IMR-90 (cell line): ENCODE measurements around the gene CLEC2B. TPM values are rescaled to one million over a fixed set of nuclear protein-coding genes. Genes with fewer than 3 reads are reported as not detected.

Experiments used
- ATAC-seq: fragments of 200-7000 bp; cut with Tn5 transposase; 2 replicates; pipeline ENCODE4 v1.9.1; 2020; ENCODE audit warnings: low read depth, mild to moderate bottlenecking, moderate library complexity
- BruUV-seq: library from RNA; stranded (reverse); fragments of 400-500 nt; replicated peaks from 2 replicates; lab custom pipeline; 2021; lab: Mats Ljungman, UMichigan
- CTCF ChIA-PET: fragments of 300-600 bp; formaldehyde crosslinking; extraction: SDS; loops from one replicate; lab custom pipeline; 2021; ENCODE audit warnings: antibody characterized with exemption; lab: Yijun Ruan, JAX
- POLR2A ChIA-PET: fragments of 300-600 bp; sonication (Branson Sonifier 250); formaldehyde crosslinking; loops from one replicate; lab custom pipeline; 2022; ENCODE audit warnings: antibody characterized with exemption; ENCODE audit not compliant: unreplicated experiment; lab: Charles Lee
- DNase-seq: peaks from one replicate; pipeline ENCODE4 v3.0.0; 2013
- H2AFZ ChIP-seq: replicated peaks from 2 replicates; pipeline ENCODE3; 2013; ENCODE audit warnings: low read length, mild to moderate bottlenecking; ENCODE audit not compliant: poor library complexity
- H2AK5ac ChIP-seq: 2 replicates; pipeline ENCODE4 v1.6.1; 2013; ENCODE audit warnings: low read depth, low read length, inconsistent platforms
- H2AK9ac ChIP-seq: replicated peaks from 2 replicates; pipeline ENCODE3; 2013; ENCODE audit warnings: mild to moderate bottlenecking, low read depth, low read length, moderate library complexity; ENCODE audit not compliant: poor library complexity
- H2BK120ac ChIP-seq: 2 replicates; pipeline ENCODE4 v1.6.1; 2013; ENCODE audit warnings: low read depth, low read length, inconsistent platforms
- H2BK15ac ChIP-seq: 3 replicates; pipeline ENCODE4 v1.6.1; 2013; ENCODE audit warnings: low read depth, low read length, inconsistent platforms
- H2BK20ac ChIP-seq: 2 replicates; pipeline ENCODE4 v1.6.1; 2013; ENCODE audit warnings: low read depth, mild to moderate bottlenecking, inconsistent platforms, low read length, moderate library complexity
- H2BK5ac ChIP-seq: 2 replicates; pipeline ENCODE4 v1.6.1; 2013; ENCODE audit warnings: mild to moderate bottlenecking, low read depth, low read length, inconsistent platforms; ENCODE audit not compliant: poor library complexity, severe bottlenecking
- H3K14ac ChIP-seq: replicated peaks from 2 replicates; pipeline ENCODE4 v1.6.1; 2013; ENCODE audit warnings: low read depth, low read length, inconsistent platforms
- H3K18ac ChIP-seq: 2 replicates; pipeline ENCODE4 v1.6.1; 2013; ENCODE audit warnings: low read depth, low read length, control low read depth
- H3K23ac ChIP-seq: 2 replicates; pipeline ENCODE4 v1.6.1; 2013; ENCODE audit warnings: low read depth, low read length, inconsistent platforms
- H3K27ac ChIP-seq: 2 replicates; pipeline ENCODE4 v1.5.1; 2013; ENCODE audit warnings: mild to moderate bottlenecking, control low read depth, low read length; ENCODE audit not compliant: insufficient read depth
- H3K27me3 ChIP-seq: 2 replicates; pipeline ENCODE4 v1.6.1; 2013; ENCODE audit warnings: low read length; ENCODE audit not compliant: control insufficient read depth, insufficient read depth
- H3K36me3 ChIP-seq: 2 replicates; pipeline ENCODE4 v1.6.1; 2013; ENCODE audit warnings: low read length, mixed read lengths; ENCODE audit not compliant: control insufficient read depth, insufficient read depth
- H3K4ac ChIP-seq: 2 replicates; pipeline ENCODE4 v1.6.1; 2013; ENCODE audit warnings: low read depth, low read length, inconsistent platforms
- H3K4me1 ChIP-seq: 2 replicates; pipeline ENCODE4 v1.6.1; 2013; ENCODE audit warnings: low read length, mixed read lengths; ENCODE audit not compliant: control insufficient read depth, insufficient read depth
- H3K4me2 ChIP-seq: 2 replicates; pipeline ENCODE4 v1.6.1; 2013; ENCODE audit warnings: low read depth, mild to moderate bottlenecking, control low read depth, low read length, moderate library complexity
- H3K4me3 ChIP-seq: 2 replicates; pipeline ENCODE4 v1.5.1; 2013; ENCODE audit warnings: low read depth, mild to moderate bottlenecking, control low read depth, low read length, moderate library complexity; ENCODE audit not compliant: insufficient read depth
- H3K56ac ChIP-seq: 2 replicates; pipeline ENCODE4 v1.6.1; 2013; ENCODE audit warnings: low read length, inconsistent platforms; ENCODE audit not compliant: insufficient read depth; ENCODE audit errors: extremely low read depth
- H3K79me1 ChIP-seq, 2 experiments: 2 replicates each; pipeline ENCODE4 v1.6.1; 2013; ENCODE audit warnings: low read length in 2 of 2, inconsistent platforms in 1 of 2, low read depth in 1 of 2
- H3K9ac ChIP-seq: 2 replicates; pipeline ENCODE4 v1.6.1; 2013; ENCODE audit warnings: low read depth, low read length, control low read depth
- H3K9me1 ChIP-seq: 2 replicates; pipeline ENCODE4 v1.6.1; 2013; ENCODE audit warnings: low read length, inconsistent platforms; ENCODE audit not compliant: insufficient read depth
- H3K9me3 ChIP-seq: 2 replicates; pipeline ENCODE4 v1.6.1; 2013; ENCODE audit warnings: low read length; ENCODE audit not compliant: control insufficient read depth, insufficient read depth
- H4K20me1 ChIP-seq: 2 replicates; pipeline ENCODE4 v1.6.1; 2013; ENCODE audit warnings: low read length, inconsistent platforms; ENCODE audit not compliant: insufficient read depth
- H4K5ac ChIP-seq: 2 replicates; pipeline ENCODE4 v1.6.1; 2013; ENCODE audit warnings: mild to moderate bottlenecking, low read depth, low read length, control low read depth
- H4K8ac ChIP-seq, 2 experiments: 2 replicates each; pipeline ENCODE4 v1.6.1; 2013; ENCODE audit warnings: low read depth in 2 of 2, low read length in 2 of 2, control low read depth in 1 of 2, inconsistent platforms in 1 of 2
- H4K91ac ChIP-seq: 2 replicates; pipeline ENCODE4 v1.6.1; 2013; ENCODE audit warnings: low read depth, low read length, inconsistent platforms; ENCODE audit not compliant: insufficient read depth
- BHLHE40 ChIP-seq: fragments of 150-350 bp; IDR thresholded peaks from 2 replicates; pipeline ENCODE4 v1.6.1; 2016; ENCODE audit warnings: mild to moderate bottlenecking, low read depth, low read length
- FOS ChIP-seq: fragments of 150-350 bp; IDR thresholded peaks from 2 replicates; pipeline ENCODE4 v1.6.1; 2016; ENCODE audit warnings: low read depth, low read length
- MAZ ChIP-seq: IDR thresholded peaks from 2 replicates; pipeline ENCODE4 v1.6.1; 2012; ENCODE audit warnings: low read depth, mild to moderate bottlenecking, low read length, improper control_type of control experiment, moderate library complexity, borderline replicate concordance
- NFE2L2 ChIP-seq: fragments of 150-350 bp; IDR thresholded peaks from 2 replicates; pipeline ENCODE4 v1.6.1; 2016; ENCODE audit warnings: low read depth, mild to moderate bottlenecking, low read length
- RAD21 ChIP-seq: IDR thresholded peaks from 2 replicates; pipeline ENCODE4 v1.6.1; 2012; ENCODE audit warnings: low read length, improper control_type of control experiment
- RCOR1 ChIP-seq: IDR thresholded peaks from 2 replicates; pipeline ENCODE4 v1.6.1; 2012; ENCODE audit warnings: mild to moderate bottlenecking, low read length, improper control_type of control experiment; ENCODE audit not compliant: insufficient replicate concordance
- RFX5 ChIP-seq: IDR thresholded peaks from 2 replicates; pipeline ENCODE4 v1.8.0; 2012; ENCODE audit warnings: low read depth, mild to moderate bottlenecking, low read length, moderate library complexity
- SMC3 ChIP-seq: fragments of 150-350 bp; IDR thresholded peaks from 2 replicates; pipeline ENCODE4 v1.6.1; 2016; ENCODE audit warnings: low read depth, mild to moderate bottlenecking, antibody characterized with exemption, low read length, moderate library complexity
- WGBS, 2 experiments: methylation state at CpG; one replicate each; pipeline versions ENCODE4 v1.1.5 to v1.1.7; 2013; ENCODE audit warnings: missing lambda C conversion rate in 2 of 2; ENCODE audit not compliant: insufficient read length in 1 of 2; ENCODE audit errors: extremely low coverage in 2 of 2; 5-methylcytosine and 5-hydroxymethylcytosine counted together
- dilution Hi-C: fragments of 300-500 bp; cut with HindIII; formaldehyde crosslinking; loops from one replicate; pipeline ENCODE4 v1.14.3; 2018; ENCODE audit warnings: low sequenced_read_pairs; ENCODE audit not compliant: unreplicated experiment
- in situ Hi-C: fragments of 300-500 bp; cut with MboI; formaldehyde crosslinking; loops from 3 replicates; pipeline ENCODE4 v1.14.3; 2019; ENCODE audit warnings: low sequenced_read_pairs, inconsistent platforms, mixed read lengths
- intact Hi-C: fragments of 100-400 bp; cut with micrococcal nuclease; formaldehyde crosslinking; loops from 2 replicates; pipeline ENCODE4 v1.10.0; 2022
- polyA plus RNA-seq, 3 experiments: library from polyadenylated mRNA; depleted of rRNA; stranded (reverse); fragments of >200 nt; gene quantifications; 2 replicates each; pipeline ENCODE4 v1.2.3, GENCODE V29; 2012; ENCODE audit warnings: low replicate concordance in 1 of 3
- total RNA-seq: library from RNA; depleted of rRNA; stranded (reverse); fragments of >200 nt; gene quantifications from 2 replicates; pipeline ENCODE4 v1.2.3, GENCODE V29; 2012
- TF ChIP-seq, protein P1 (sequence below): conservative IDR thresholded peaks from 2 replicates; pipeline ENCODE4 v1.5.1; 2012; ENCODE audit warnings: mild to moderate bottlenecking, low read depth, low read length, improper control_type of control experiment
- TF ChIP-seq, protein P2 (sequence below): fragments of 150-350 bp; IDR thresholded peaks from 2 replicates; pipeline ENCODE4 v1.6.1; 2017; ENCODE audit warnings: mild to moderate bottlenecking, antibody characterized with exemption, low read length, low read depth

CLEC2B gene
- total and polyA plus RNA-seq, 2 of the 4 experiments (the other 2 are of a cell fraction): 0.18 to 0.31 TPM

GRCh38 chr12:9902539-9903228 lies 33.5 kb upstream of the CLEC2B start:
- Histone ChIP-seq H3K56ac (no peak overlapping the region), H3K9ac (no peak overlapping the region), H2AK5ac (no peak overlapping the region), H3K27me3 (no peaks in the 10 kb centered on the region; the same call in 1 of the 2 replicates), H3K27ac (no peak overlapping the region), H3K9me3 (peaks cover 6% of the 10 kb centered on the region; the same call in 1 of the 2 replicates), H3K79me1 (no peaks in the 10 kb centered on the region), H3K18ac (no peak overlapping the region), H2BK15ac (no peak overlapping the region), H2AK9ac (no peak overlapping the region), H3K23ac (no peak overlapping the region), H3K4me2 (no peak overlapping the region), H3K36me3 (no peaks in the 10 kb centered on the region), H3K4ac (no peak overlapping the region), H2BK20ac (no peak overlapping the region), H2AFZ (no peak overlapping the region), H2BK120ac (no peak overlapping the region), H4K91ac (no peak overlapping the region), H2BK5ac (no peak overlapping the region), H4K20me1 (no peaks in the 10 kb centered on the region), H3K4me3 (no peak overlapping the region), H4K5ac (no peak overlapping the region), H4K8ac (no peak overlapping the region), H3K4me1 (no peaks in the 10 kb centered on the region), H3K9me1 (no peaks in the 10 kb centered on the region), H3K14ac (no peak overlapping the region)
- TF ChIP-seq BHLHE40: no peak
- no peak for TF ChIP-seq FOS
- no peak for TF ChIP-seq MAZ
- no peak for TF ChIP-seq RAD21
- TF ChIP-seq RFX5: no peak
- no peak for TF ChIP-seq NFE2L2
- TF ChIP-seq, protein P1, sequence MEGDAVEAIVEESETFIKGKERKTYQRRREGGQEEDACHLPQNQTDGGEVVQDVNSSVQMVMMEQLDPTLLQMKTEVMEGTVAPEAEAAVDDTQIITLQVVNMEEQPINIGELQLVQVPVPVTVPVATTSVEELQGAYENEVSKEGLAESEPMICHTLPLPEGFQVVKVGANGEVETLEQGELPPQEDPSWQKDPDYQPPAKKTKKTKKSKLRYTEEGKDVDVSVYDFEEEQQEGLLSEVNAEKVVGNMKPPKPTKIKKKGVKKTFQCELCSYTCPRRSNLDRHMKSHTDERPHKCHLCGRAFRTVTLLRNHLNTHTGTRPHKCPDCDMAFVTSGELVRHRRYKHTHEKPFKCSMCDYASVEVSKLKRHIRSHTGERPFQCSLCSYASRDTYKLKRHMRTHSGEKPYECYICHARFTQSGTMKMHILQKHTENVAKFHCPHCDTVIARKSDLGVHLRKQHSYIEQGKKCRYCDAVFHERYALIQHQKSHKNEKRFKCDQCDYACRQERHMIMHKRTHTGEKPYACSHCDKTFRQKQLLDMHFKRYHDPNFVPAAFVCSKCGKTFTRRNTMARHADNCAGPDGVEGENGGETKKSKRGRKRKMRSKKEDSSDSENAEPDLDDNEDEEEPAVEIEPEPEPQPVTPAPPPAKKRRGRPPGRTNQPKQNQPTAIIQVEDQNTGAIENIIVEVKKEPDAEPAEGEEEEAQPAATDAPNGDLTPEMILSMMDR: no peak
- no peak for TF ChIP-seq SMC3
- TF ChIP-seq, protein P2, sequence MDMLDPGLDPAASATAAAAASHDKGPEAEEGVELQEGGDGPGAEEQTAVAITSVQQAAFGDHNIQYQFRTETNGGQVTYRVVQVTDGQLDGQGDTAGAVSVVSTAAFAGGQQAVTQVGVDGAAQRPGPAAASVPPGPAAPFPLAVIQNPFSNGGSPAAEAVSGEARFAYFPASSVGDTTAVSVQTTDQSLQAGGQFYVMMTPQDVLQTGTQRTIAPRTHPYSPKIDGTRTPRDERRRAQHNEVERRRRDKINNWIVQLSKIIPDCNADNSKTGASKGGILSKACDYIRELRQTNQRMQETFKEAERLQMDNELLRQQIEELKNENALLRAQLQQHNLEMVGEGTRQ: no peak
- no peak for TF ChIP-seq RCOR1
- no peak for DNase-seq
- intact Hi-C loops: no loop called here
- ATAC-seq: no peak
- in situ Hi-C loops: no loop called here
- no TSS peak for BruUV-seq
- ChIA-PET CTCF (no interaction called here), POLR2A (no interaction called here)
- dilution Hi-C loops: no loop called here
- WGBS, 2 experiments: 90% methylated on average over 2 of the region's 7 CpGs; no CpG with 5 or more reads in 1 of the 2 experiments
